HL-60 (cell line): ENCODE measurements around the gene RHEX.

Experiments
- CTCF ChIP-seq: IDR thresholded peaks from one replicate; pipeline ENCODE4 v1.5.1; 2011; ENCODE audit warnings: low read length, control low read depth, inconsistent platforms; ENCODE audit not compliant: insufficient read depth
- REST ChIP-seq: IDR thresholded peaks from 2 replicates; pipeline ENCODE4 v1.6.1; 2012; ENCODE audit warnings: low read depth; ENCODE audit not compliant: insufficient replicate concordance

- no peak for TF ChIP-seq CTCF
- no peak for TF ChIP-seq REST
These were observed 6.5 kb downstream of the RHEX start for GRCh38 chr1:206059355-206059915.
